HG03354 (cell line): ENCODE measurements around the gene TMEM132C.

Source experiments
- ATAC-seq: cut with Tn5 transposase; IDR thresholded peaks from one replicate; pipeline ENCODE4 v1.9.1; 2021; ENCODE audit warnings: mild to moderate bottlenecking; ENCODE audit not compliant: unreplicated experiment, poor library complexity, severe bottlenecking

TMEM132C gene

GRCh38 chr12:128680555-128680954 is 413.6 kb downstream of the TMEM132C start:
- no peak for ATAC-seq

GRCh38 chr12:128682548-128683275 is 415.7 kb downstream of the TMEM132C start:
- ATAC-seq = no peak

- ATAC-seq = no peak
These were observed 417.4 kb downstream of the TMEM132C start for GRCh38 chr12:128684352-128684751.

GRCh38 chr12:128685903-128686475 is 419.0 kb downstream of the TMEM132C start:
- no peak for ATAC-seq

GRCh38 chr12:128687851-128688250 is 420.9 kb downstream of the TMEM132C start:
- no peak for ATAC-seq

- ATAC-seq = no peak
These were observed 423.7 kb downstream of the TMEM132C start for GRCh38 chr12:128690641-128691040.

GRCh38 chr12:128693115-128693514 is 426.1 kb downstream of the TMEM132C start:
- ATAC-seq = no peak

GRCh38 chr12:128693771-128694170 is 426.8 kb downstream of the TMEM132C start:
- no peak for ATAC-seq

GRCh38 chr12:128694445-128694844 is 427.5 kb downstream of the TMEM132C start:
- no peak for ATAC-seq

- no peak for ATAC-seq
These were observed 428.7 kb downstream of the TMEM132C start for GRCh38 chr12:128695697-128696096.

- no peak for ATAC-seq
These were observed 431.5 kb downstream of the TMEM132C start for GRCh38 chr12:128698301-128698972.

- no peak for ATAC-seq
These were observed 432.1 kb downstream of the TMEM132C start for GRCh38 chr12:128699106-128699505.

- no peak for ATAC-seq
These were observed 435.4 kb downstream of the TMEM132C start for GRCh38 chr12:128702371-128702770.

GRCh38 chr12:128705140-128705539 is 438.2 kb downstream of the TMEM132C start:
- ATAC-seq = no peak

GRCh38 chr12:128707488-128707887 is 440.5 kb downstream of the TMEM132C start:
- no peak for ATAC-seq

GRCh38 chr12:128708789-128709188 is 441.8 kb downstream of the TMEM132C start:
- no peak for ATAC-seq

GRCh38 chr12:128709660-128710059 is 442.7 kb downstream of the TMEM132C start:
- ATAC-seq = no peak

GRCh38 chr12:128711486-128711885 is 444.5 kb downstream of the TMEM132C start:
- no peak for ATAC-seq

GRCh38 chr12:128712622-128713021 is 445.7 kb downstream of the TMEM132C start:
- no peak for ATAC-seq

GRCh38 chr12:128715485-128715884 is 448.5 kb downstream of the TMEM132C start:
- no peak for ATAC-seq

GRCh38 chr12:128724468-128725046 is 457.6 kb downstream of the TMEM132C start:
- ATAC-seq = no peak
